Measurements from ENCODE around the gene FAM163B.
"Not testable (repeated sequence)": the region's sequence is repeated elsewhere in the genome, so short reads cannot be mapped to it uniquely, and the experiment has no call there.

FAM163B gene

GRCh38 chr9:133570691-133571080 lies 38.5 kb downstream of the FAM163B start:
- no peak for DNase-seq (ENCODE audit: low read depth in 3 of 3, low spot score in 1 of 3)

- DNase-seq (ENCODE audit: low read depth in 3 of 3, low spot score in 1 of 3), result no peak
Observed at GRCh38 chr9:133569891-133570690, 39.1 kb downstream of the FAM163B start.

GRCh38 chr9:133569121-133569785 lies 39.9 kb downstream of the FAM163B start:
- DNase-seq (ENCODE audit: low read depth in 3 of 3, low spot score in 1 of 3), result no peak

GRCh38 chr9:133568186-133568585 lies 41.0 kb downstream of the FAM163B start:
- DNase-seq (ENCODE audit: low read depth in 3 of 3, low spot score in 1 of 3), result no peak

- DNase-seq (ENCODE audit: low read depth in 3 of 3, low spot score in 1 of 3), result no peak
Observed at GRCh38 chr9:133566817-133567216, 42.4 kb downstream of the FAM163B start.

- no peak for DNase-seq (ENCODE audit: low read depth in 3 of 3, low spot score in 1 of 3)
Observed at GRCh38 chr9:133566382-133566781, 42.8 kb downstream of the FAM163B start.

DNA sequence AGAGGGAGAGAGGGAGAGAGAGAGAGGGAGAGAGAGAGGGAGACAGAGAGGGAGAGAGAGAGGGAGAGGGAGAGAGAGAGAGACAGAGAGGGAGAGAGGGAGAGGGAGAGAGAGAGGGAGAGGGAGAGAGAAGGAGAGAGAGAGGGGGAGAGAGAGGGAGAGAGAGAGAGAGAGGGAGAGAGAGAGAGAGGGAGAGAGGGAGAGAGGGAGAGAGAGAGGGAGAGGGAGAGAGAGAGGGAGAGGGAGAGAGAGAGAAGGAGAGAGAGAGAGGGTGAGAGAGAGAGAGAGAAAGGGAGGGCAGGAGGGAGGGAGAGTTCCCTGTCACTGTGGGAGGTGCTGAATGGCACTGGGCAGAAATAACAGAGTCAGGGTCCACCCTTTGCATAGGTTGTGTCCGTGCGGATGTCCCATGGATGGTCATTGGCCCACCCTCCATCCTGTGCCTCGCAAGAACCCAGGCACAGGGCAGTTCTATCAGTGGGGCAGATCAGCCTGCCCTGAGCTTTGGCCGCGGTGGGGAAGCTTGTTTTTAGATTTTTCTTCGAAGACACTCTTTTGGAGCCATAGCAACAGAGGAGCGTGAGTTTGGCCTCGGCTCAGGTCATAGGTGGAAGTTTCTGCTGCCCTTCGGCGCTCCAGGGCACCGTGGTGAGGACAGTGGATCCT lies 44.6 kb downstream of the FAM163B start:
- DNase-seq (ENCODE audit: low read depth in 3 of 3, low spot score in 1 of 3), result no peak

DNA sequence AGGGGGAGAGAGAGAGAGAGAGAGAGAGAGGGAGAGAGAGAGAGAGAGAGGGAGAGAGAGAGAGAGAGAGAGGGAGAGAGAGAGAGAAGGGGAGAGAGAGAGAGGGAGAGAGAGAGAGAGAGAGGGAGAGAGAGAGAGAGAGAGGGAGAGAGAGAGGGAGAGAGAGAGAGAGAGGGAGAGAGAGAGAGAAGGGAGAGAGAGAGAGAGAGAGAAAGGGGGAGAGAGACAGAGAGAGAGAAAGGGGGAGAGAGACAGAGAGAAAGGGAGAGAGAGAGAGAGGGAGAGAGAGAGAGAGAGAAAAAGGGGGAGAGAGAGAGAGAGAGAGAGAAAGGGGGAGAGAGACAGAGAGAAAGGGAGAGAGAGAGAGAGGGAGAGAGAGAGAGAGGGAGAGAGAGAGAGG lies 45.4 kb downstream of the FAM163B start:
- not testable (repeated sequence) for DNase-seq (ENCODE audit: low read depth in 3 of 3, low spot score in 1 of 3)

- no peak for DNase-seq (ENCODE audit: low read depth in 3 of 3, low spot score in 1 of 3)
Observed at GRCh38 chr9:133563291-133563796, 45.8 kb downstream of the FAM163B start.

DNA sequence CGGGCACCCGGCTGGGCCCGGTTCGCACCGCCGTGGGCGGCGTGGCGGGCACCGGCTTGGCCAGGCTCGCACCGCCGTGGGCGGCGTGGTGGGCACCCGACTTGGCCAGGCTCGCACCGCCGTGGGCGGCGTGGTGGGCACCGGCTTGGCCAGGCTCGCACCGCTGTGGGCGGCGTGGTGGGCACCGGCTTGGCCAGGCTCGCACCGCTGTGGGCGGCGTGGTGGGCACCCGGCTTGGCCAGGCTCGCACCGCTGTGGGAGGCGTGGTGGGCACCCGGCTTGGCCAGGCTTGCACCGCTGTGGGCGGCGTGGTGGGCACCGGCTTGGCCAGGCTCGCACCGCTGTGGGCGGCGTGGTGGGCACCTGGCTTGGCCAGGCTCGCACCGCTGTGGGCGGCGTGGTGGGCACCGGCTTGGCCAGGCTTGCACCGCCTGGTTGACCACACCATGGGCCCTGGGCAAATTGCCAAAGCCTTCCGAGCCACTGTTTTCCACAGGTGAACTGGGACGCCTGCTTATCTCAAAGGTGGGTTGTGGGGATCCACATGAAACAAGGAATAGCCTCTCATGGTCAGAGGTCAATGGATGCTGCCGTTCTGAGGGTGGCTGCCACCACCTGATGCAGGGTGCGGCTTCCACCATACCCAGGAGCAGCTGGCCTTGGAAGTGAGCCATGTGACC lies 46.4 kb downstream of the FAM163B start:
- no peak for DNase-seq (ENCODE audit: low read depth in 3 of 3, low spot score in 1 of 3)

DNA sequence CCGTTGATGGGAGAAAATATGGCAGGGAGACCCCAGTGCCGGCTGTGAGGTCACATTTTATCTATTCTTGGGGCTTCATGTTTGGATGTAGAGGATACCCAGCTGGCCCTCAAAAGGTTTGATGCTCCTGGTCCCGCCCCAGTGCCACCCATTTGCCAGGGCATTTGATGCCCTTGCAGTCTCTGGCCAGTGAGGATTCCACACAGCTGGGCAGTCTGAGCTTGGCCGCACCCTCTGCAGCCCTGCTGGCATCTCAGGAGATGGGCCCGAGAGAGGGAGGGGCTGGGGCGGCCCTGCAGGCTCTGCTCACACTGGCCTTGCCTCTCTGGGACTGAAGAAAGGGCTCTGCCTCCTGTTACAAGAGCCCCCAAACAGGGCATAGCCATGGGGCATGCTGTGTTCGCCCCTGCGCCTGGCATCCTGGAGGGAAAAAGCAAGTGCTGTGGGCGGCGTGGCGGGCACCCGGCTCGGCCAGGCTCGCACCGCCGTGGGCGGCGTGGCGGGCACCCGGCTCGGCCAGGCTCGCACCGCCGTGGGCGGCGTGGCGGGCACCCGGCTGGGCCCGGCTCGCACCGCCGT lies 47.1 kb downstream of the FAM163B start:
- no peak for DNase-seq (ENCODE audit: low read depth in 3 of 3, low spot score in 1 of 3)

- DNase-seq (ENCODE audit: low read depth in 3 of 3, low spot score in 1 of 3), result no peak
Observed at GRCh38 chr9:133560944-133561343, 48.2 kb downstream of the FAM163B start.

GRCh38 chr9:133560311-133560710 lies 48.9 kb downstream of the FAM163B start:
- DNase-seq (ENCODE audit: low read depth in 3 of 3, low spot score in 1 of 3), result no peak

DNA sequence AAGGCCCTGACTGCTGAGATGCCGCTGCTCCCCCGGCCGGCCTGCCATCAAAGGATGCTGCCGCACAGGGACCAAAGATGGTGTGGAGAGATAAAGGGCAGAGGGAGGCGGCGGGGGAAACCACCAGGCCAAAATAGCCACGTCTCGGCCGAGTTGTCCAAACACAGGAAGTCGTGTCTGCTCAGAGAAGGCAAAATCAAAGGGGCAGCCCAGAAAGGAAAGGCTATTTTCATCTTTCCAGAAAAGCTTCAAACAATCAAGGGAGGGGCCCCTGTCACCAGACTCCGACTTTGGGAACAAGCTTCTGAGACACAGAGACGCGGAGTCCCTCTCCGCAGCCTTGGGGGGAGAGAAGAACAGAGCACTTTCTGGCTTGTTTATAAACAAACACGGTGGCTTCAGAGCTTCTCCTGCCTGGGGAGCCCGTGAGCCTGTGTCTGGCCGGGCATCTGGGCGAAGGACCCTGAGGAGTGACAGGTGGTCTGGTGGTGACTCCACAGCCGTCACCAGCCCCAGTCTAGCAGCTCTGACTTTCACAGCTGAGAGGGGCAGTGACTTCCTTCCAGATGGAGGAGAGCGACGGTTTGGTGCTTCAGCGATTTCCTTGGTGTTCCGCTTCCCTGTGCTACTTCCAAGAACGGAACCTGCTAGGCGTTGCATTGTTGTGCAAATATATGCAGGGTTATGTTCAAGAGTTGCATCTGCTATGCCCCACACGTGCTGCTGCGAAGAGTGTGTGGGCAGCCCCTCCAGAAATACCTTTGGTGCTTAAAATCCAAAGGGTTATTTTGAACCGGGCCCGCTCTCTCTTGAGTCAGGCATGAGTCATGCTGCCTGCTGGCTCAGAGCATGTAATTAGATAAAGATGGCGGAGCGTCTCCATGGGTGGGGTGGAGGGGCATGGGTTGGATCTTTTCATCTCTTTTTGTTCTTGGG lies 50.7 kb downstream of the FAM163B start:
- peak in 1 of 3 donors; percentile 14 for DNase-seq (ENCODE audit: low read depth in 3 of 3, low spot score in 1 of 3)

DNA sequence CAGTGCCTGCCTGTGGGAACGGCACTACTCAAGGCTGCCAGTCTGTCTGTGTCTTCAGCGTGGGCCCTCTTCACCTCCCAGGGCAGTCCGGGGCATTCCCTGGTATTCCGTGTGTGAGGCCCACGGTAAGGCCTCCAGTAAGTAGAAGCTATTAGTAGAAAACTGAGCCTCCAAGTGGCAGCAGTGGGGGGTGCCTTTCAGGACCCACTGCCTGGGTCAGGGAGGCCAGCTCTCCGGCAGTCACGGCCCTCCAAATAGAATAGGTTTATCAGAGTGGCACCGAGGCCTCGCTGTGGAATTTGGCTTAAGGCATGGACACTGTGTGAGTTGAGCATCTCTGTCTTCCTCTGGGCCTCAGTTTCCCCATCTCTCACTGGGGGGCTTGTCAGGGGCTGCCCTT lies 51.6 kb downstream of the FAM163B start:
- no peak for DNase-seq (ENCODE audit: low read depth in 3 of 3, low spot score in 1 of 3)

DNA sequence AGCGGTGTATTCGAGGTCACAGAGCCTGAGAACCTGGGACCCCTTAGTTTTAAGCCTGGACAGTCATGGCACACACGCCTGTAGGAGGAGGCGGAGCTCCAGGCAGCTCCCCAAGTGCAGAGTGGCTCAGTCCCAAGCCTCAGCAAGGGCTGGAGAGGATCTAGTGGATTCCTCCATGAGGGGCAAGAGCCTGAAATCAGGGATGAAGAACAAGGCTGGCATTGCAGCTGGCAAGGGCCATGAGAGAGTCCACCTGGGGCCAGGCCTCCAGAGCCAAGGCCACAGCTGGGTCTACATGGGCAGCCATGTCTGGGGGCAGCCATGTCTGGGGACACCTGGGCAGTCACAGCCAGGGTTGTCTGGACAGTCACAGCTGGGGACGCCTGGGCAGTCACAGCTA lies 52.8 kb downstream of the FAM163B start:
- DNase-seq (ENCODE audit: low read depth in 3 of 3, low spot score in 1 of 3), result no peak

- no peak for DNase-seq (ENCODE audit: low read depth in 3 of 3, low spot score in 1 of 3)
Observed at GRCh38 chr9:133554729-133555128, 54.5 kb downstream of the FAM163B start.

- no peak for DNase-seq (ENCODE audit: low read depth in 3 of 3, low spot score in 1 of 3)
Observed at GRCh38 chr9:133553973-133554713, 55.0 kb downstream of the FAM163B start.

DNA sequence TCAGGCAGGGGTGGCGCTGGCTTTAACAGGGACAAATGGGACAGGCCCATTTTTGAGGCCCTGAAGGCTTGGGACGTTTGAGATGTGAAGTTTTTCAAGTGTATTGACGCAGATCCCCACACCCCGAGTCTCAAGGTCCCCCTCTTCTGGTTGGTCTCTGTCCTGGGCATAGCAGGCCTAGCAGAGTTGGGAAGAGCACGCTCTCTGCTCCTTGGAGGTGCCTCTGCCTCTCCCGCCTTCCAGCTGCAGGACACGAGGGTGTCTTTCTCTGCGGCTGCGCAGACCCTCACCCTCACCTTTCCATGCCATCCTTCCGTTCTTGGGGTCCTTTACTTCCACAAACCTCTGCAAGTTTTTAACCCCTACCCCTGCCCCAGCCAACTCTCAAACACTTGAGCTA lies 56.1 kb downstream of the FAM163B start:
- no peak for DNase-seq (ENCODE audit: low read depth in 3 of 3, low spot score in 1 of 3)

Data from stimulated activated CD4-positive, alpha-beta T cell treated with anti-CD3 and anti-CD28 coated beads, TNF-alpha, amount 100 ng/mL, for 1 hour (primary cell).